ENCODE data around the gene ITPR2. TPM values are rescaled to one million over a fixed set of nuclear protein-coding genes. Genes with fewer than 3 reads are reported as not detected.

Gene ITPR2
- total and polyA plus RNA-seq, 2 of the 13 experiments (the other 11 are each of a cell fraction or from before 2014, with no cell fraction given), result 31.9 to 81.9 TPM

DNA sequence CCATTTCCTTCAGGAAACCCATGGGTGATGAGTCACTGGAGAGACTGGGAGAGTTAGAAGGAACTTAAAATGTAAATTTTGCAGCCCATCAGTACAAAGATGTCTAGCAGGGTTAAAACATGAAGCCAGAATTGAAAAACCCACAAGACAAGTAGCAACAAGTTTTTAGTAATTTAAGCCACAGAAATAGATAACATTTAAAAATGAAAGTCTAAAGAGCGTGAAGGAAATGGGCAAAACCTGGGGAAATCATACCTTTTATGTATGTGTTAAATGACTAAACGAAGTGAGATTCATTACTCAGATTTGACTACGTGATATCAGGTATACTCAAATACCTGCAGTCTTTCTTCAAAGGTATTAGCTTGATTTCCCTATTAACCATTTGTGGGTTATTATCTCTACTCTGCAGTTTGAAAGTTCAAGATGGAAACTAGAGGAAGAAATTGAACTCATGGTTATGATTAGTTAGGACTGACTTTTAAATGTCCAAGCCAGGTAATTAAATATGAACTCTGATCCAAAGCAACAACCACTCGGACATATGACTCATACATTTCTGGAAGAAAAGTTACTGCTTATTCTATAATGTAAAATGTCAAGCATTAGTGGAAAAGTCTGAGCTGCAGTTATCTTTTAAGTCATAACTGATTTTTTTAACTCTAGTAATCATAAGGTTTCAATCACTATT, 84.1 kb downstream of the ITPR2 start:
- POLR2A ChIA-PET, result interaction anchor here (0.9 kb wide), 1 partner anchor 12 kb away, joined by 3 read pairs; no protein-coding TSS in a partner anchor

More for the DNA sequence above, 84.1 kb downstream of the ITPR2 start:
- DNase-seq (ENCODE audit: low spot score) (no peak), ATAC-seq (no peak), FAIRE-seq (no peak)
- peaks cover 80% of the 10 kb centered on the region for H3K79me2 ChIP-seq (ENCODE audit: insufficient read depth, low read length)
- H3K4me3 ChIP-seq (replicated peaks in 1 of 3; ENCODE audit: insufficient read depth in 1 of 3, low read depth in 2 of 3, low read length in 3 of 3), result no peak overlapping the region
- H3K27me3 ChIP-seq (ENCODE audit: control insufficient read depth in 1 of 2, insufficient read depth in 2 of 2, low read length in 2 of 2), result no peaks in the 10 kb centered on the region; a peak in 1 of 5 replicates
- in situ Hi-C loops (cut with HindIII; ENCODE audit: extremely low pct_ligation_motif_present, low pct_unique_long_range_greater_than_20kb) (no loop called here), intact Hi-C loops (cut with micrococcal nuclease; ENCODE audit: unreplicated experiment) (no loop called here)
- CTCF ChIA-PET (ENCODE audit: low intra/inter-chr PET ratio, low total read pairs), result no interaction called here
- H3K27ac ChIP-seq (ENCODE audit: extremely low read length, insufficient read depth, low read length), result peak overlapping the region; percentile 33
- no peak overlapping the region for H3K9ac ChIP-seq (ENCODE audit: insufficient read depth, low read depth, low read length)
- H3K36me3 ChIP-seq (replicated peaks in 1 of 2; ENCODE audit: control insufficient read depth in 1 of 2, insufficient read depth in 2 of 2, low read length in 2 of 2), result peaks cover 0 to 14% of the 10 kb centered on the region in 2 experiments; a peak in 2 of 5 replicates
- H4K20me1 ChIP-seq (ENCODE audit: insufficient read depth, low read length), result no peaks in the 10 kb centered on the region
- no peak overlapping the region for H2AFZ ChIP-seq (ENCODE audit: low read length)
- H3K9me3 ChIP-seq (ENCODE audit: low read length), result no peaks in the 10 kb centered on the region
- no TSS peak for BruUV-seq (replicated peaks)
- 77% methylated on average over 4 of the region's 4 CpGs for WGBS (ENCODE audit: low lambda C conversion rate)
- peak; percentile 25; the same call in 1 of the 2 replicates for TF ChIP-seq ARID5B (CRISPR knock-in tag; IDR thresholded peaks at IDR 0.05)
- TF ChIP-seq SOX5 (CRISPR knock-in tag; IDR thresholded peaks at IDR 0.05; ENCODE audit: borderline replicate concordance), result no peak
- peak; percentile 30; the same call in 1 of the 2 replicates for TF ChIP-seq GATAD2A (CRISPR knock-in tag; IDR thresholded peaks at IDR 0.05)
- peak in 1 of 2 experiments; percentile 31; a peak in 1 of 4 replicates for TF ChIP-seq EP300 (IDR thresholded peaks at IDR 0.05; ENCODE audit: low read depth in 2 of 2, low read length in 2 of 2)
- no peak for TF ChIP-seq EP300 (CRISPR knock-in tag; IDR thresholded peaks at IDR 0.05; ENCODE audit: borderline replicate concordance)
- TF ChIP-seq ZNF652 (CRISPR knock-in tag; IDR thresholded peaks at IDR 0.05; ENCODE audit: borderline replicate concordance, low read depth), result peak; percentile 71
- H3K4me2 ChIP-seq (ENCODE audit: low read depth, low read length), result peak overlapping the region; percentile 18
- H3K4me1 ChIP-seq (ENCODE audit: insufficient read depth, low read length), result peaks cover 100% of the 10 kb centered on the region
